ENCODE results near the gene STK35. TPM values are rescaled to one million over a fixed set of nuclear protein-coding genes. Genes with fewer than 3 reads are reported as not detected.

STK35 gene
- total RNA-seq, 1 experiment from 2014 or later, result 38.4 TPM

DNA sequence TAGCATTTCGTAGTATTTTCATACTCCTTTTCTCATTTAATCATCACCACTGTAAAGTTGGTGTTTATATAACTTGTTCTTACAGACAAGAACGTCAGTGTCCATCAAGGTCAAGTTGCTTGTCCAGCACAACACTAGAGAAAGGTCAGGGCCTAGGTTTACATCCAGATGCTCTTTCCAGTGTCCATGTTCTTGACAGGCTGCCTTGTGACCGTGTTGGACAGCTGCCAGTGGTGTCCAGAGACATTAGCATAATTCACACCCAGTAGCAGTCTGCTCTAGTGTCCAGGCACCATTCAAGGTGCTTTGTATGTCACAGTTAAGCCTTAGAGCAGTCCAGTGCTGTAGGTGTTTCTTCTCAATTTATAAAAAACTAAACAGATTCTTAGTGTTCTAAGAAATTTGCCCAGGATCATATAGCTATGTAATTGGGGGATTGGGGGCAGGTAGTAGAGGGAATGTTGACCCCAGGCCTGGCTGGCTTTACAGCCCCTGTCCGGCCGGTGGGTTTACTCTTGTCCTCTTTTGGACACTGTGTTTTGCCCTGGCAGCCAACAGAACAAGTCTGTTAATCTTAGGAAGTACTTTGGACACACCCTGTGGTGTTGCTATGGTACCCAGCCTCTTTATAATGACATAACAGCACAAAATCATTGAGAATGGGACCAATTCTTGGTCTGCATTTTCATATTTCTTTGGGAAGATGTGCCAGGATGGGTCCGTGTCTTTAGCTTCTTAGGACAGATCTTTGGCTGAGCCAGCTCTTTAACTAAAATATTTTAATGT lies 8.0 kb downstream of the STK35 start:
- Histone ChIP-seq H2AFZ (ENCODE audit: low read length) (no peak overlapping the region), H4K20me1 (ENCODE audit: low read length) (peaks cover 53% of the 10 kb centered on the region), H3F3A (ENCODE audit: low read length, unreplicated experiment) (no peaks in the 10 kb centered on the region), H3K36me3 (ENCODE audit: low read depth, low read length) (peaks cover 37% of the 10 kb centered on the region), H3K4me3 (ENCODE audit: low read length) (no peak overlapping the region), H3K79me2 (ENCODE audit: low read length) (peaks cover 94% of the 10 kb centered on the region), H3K27me3 (ENCODE audit: low read length) (no peaks in the 10 kb centered on the region), H3K9ac (ENCODE audit: low read length) (no peak overlapping the region), H3K27ac (ENCODE audit: low read length) (no peak overlapping the region), H3K4me1 (ENCODE audit: insufficient read depth, low read length) (peaks cover 44% of the 10 kb centered on the region), H3K9me2 (replicated peaks; ENCODE audit: low read length) (no peaks in the 10 kb centered on the region), H3K4me2 (ENCODE audit: low read length) (peak overlapping the region; percentile 38), H3K9me3 (ENCODE audit: low read length) (no peaks in the 10 kb centered on the region)
- DNase-seq (no peak), ATAC-seq (no peak; the same call in 1 of the 2 replicates)
- ChIA-PET CTCF (no interaction called here), POLR2A (ENCODE audit: unreplicated experiment) (no interaction called here)
- BruUV-seq (replicated peaks), result no TSS peak
- intact Hi-C loops (cut with micrococcal nuclease), result loop anchor here (5.0 to 10.0 kb wide), 4 partner anchors 43 to 345 kb away; no protein-coding TSS in a partner anchor
- TF ChIP-seq, protein P1, sequence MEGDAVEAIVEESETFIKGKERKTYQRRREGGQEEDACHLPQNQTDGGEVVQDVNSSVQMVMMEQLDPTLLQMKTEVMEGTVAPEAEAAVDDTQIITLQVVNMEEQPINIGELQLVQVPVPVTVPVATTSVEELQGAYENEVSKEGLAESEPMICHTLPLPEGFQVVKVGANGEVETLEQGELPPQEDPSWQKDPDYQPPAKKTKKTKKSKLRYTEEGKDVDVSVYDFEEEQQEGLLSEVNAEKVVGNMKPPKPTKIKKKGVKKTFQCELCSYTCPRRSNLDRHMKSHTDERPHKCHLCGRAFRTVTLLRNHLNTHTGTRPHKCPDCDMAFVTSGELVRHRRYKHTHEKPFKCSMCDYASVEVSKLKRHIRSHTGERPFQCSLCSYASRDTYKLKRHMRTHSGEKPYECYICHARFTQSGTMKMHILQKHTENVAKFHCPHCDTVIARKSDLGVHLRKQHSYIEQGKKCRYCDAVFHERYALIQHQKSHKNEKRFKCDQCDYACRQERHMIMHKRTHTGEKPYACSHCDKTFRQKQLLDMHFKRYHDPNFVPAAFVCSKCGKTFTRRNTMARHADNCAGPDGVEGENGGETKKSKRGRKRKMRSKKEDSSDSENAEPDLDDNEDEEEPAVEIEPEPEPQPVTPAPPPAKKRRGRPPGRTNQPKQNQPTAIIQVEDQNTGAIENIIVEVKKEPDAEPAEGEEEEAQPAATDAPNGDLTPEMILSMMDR (conservative IDR thresholded peaks at IDR 0.05; ENCODE audit: low read depth, low read length), result no peak
- TF ChIP-seq EZH2 (IDR thresholded peaks at IDR 0.05; ENCODE audit: low read length, unreplicated experiment) (no peak), EZH2phosphoT487 (IDR thresholded peaks at IDR 0.05; ENCODE audit: borderline replicate concordance, low read length) (no peak)

DNA sequence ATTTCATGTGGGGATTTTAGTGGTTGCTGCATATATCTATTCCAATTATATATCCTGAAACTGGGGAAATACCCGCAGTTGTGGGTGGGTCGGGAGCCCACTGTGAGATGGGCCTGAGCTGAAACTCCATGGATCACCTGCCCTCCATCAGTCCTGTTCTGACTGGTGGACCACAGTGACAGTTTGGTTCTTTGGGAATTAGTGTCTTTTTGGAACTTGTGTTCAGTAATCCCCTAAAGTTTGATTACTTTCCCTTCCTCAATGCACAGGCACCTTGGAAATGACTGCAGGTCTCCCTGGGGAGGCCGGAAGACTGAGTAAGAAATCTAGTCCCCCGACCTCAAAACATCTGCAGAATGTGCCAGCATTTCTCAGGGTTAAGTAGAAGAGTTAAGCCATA lies 11.3 kb downstream of the STK35 start:
- no peak overlapping the region for H2AFZ ChIP-seq (ENCODE audit: low read length)
- H3K4me1 ChIP-seq (ENCODE audit: insufficient read depth, low read length), result peaks cover 46% of the 10 kb centered on the region
- intact Hi-C loops (cut with micrococcal nuclease), result loop anchor here (2.0 kb wide), 1 partner anchor 18 kb away; no protein-coding TSS in a partner anchor
- H3K9me3 ChIP-seq (ENCODE audit: low read length), result no peaks in the 10 kb centered on the region
- CTCF ChIA-PET, result no interaction called here
- H3K36me3 ChIP-seq (ENCODE audit: low read depth, low read length), result peaks cover 35% of the 10 kb centered on the region
- POLR2A ChIA-PET (ENCODE audit: unreplicated experiment), result no interaction called here
- no peaks in the 10 kb centered on the region for H3K9me2 ChIP-seq (replicated peaks; ENCODE audit: low read length)
- BruUV-seq (replicated peaks), result no TSS peak
- DNase-seq (no peak), ATAC-seq (no peak)
- no peak overlapping the region for H3K9ac ChIP-seq (ENCODE audit: low read length)
- H3K4me2 ChIP-seq (ENCODE audit: low read length), result no peak overlapping the region
- TF ChIP-seq, protein P1 (conservative IDR thresholded peaks at IDR 0.05; ENCODE audit: low read depth, low read length), result no peak
- no peak for TF ChIP-seq EZH2 (IDR thresholded peaks at IDR 0.05; ENCODE audit: low read length, unreplicated experiment)
- H4K20me1 ChIP-seq (ENCODE audit: low read length), result peaks cover 55% of the 10 kb centered on the region
- H3K4me3 ChIP-seq (ENCODE audit: low read length), result no peak overlapping the region
- no peak overlapping the region for H3K27ac ChIP-seq (ENCODE audit: low read length)
- peaks cover 94% of the 10 kb centered on the region for H3K79me2 ChIP-seq (ENCODE audit: low read length)
- no peaks in the 10 kb centered on the region for H3F3A ChIP-seq (ENCODE audit: low read length, unreplicated experiment)
- H3K27me3 ChIP-seq (ENCODE audit: low read length), result no peaks in the 10 kb centered on the region
